Gastrocnemius medialis (tissue), 4 donors: ENCODE results near the gene MOCS3. TPM values are rescaled to one million over a fixed set of nuclear protein-coding genes. Genes with fewer than 3 reads are reported as not detected.

Experiments used
- ATAC-seq, 2 donors: fragments of 150-250 bp; one replicate each; pipeline ENCODE4 v1.9.1; 2016
- DNase-seq, 2 donors: peaks; one replicate each; pipeline ENCODE4 v3.0.0-alpha.2; 2019
- H3K27ac ChIP-seq, 4 donors: fragments of 200-600 bp; sonication (generic); 1 replicate in 1 of 4; 2 replicates in 3 of 4; pipeline ENCODE4 v1.5.1; 2016 to 2018; ENCODE audit warnings: mild to moderate bottlenecking in 2 of 4, moderate library complexity in 1 of 4
- H3K27me3 ChIP-seq, 3 donors: fragments of 200-600 bp; sonication (generic) in 2 of 3; 1 replicate in 1 of 3; 2 replicates in 2 of 3; pipeline versions ENCODE4 v1.5.1 to v1.6.0; 2016 to 2019; ENCODE audit warnings: mild to moderate bottlenecking in 1 of 3, moderate library complexity in 1 of 3
- H3K36me3 ChIP-seq, 2 donors: fragments of 200-600 bp; sonication (generic) in 1 of 2; one replicate each; pipeline ENCODE4 v1.5.1; 2017 to 2018
- H3K4me1 ChIP-seq, 2 donors: fragments of 200-600 bp; sonication (generic) in 1 of 2; one replicate each; pipeline ENCODE4 v1.5.1; 2016 to 2017; ENCODE audit warnings: mild to moderate bottlenecking in 2 of 2
- H3K4me3 ChIP-seq, 4 donors: fragments of 200-600 bp; sonication (generic) in 3 of 4; 1 replicate in 1 of 4; 2 replicates in 3 of 4; pipeline ENCODE4 v1.5.1; 2016 to 2019; ENCODE audit warnings: mild to moderate bottlenecking in 2 of 4
- H3K9me3 ChIP-seq, 3 donors: fragments of 200-600 bp; sonication (generic) in 2 of 3; 1 replicate in 1 of 3; 2 replicates in 2 of 3; pipeline ENCODE4 v1.5.1; 2016 to 2019
- CTCF ChIP-seq, 5 experiments: fragments of 450-650 bp in 3 of 5; fragments of 200-600 bp in 2 of 5; sonication (generic) in 2 of 5; IDR thresholded peaks in 4 of 5; conservative IDR thresholded peaks in 1 of 5; 1 replicate in 4 of 5; 2 replicates in 1 of 5; pipeline ENCODE4 v1.5.1; 2016 to 2019; ENCODE audit warnings: antibody characterized with exemption in 5 of 5, mild to moderate bottlenecking in 3 of 5, moderate library complexity in 3 of 5
- POLR2A ChIP-seq, 2 donors: fragments of 450-650 bp; IDR thresholded peaks; one replicate each; pipeline ENCODE4 v1.6.1; 2017; ENCODE audit warnings: antibody characterized with exemption in 2 of 2, mild to moderate bottlenecking in 2 of 2, moderate library complexity in 2 of 2
- in situ Hi-C, 4 donors: fragments of 200-750 bp; cut with MboI; loops; one replicate each; pipeline versions ENCODE4 v1.15.0 to v1.8.0; 2017; ENCODE audit warnings: low sequenced_read_pairs in 4 of 4
- intact Hi-C: fragments of 100-400 bp; cut with DNase I; formaldehyde crosslinking; loops from one replicate; pipeline ENCODE4 v1.15.1; 2023; ENCODE audit warnings: low total_unique reads
- total RNA-seq, 4 donors: library from RNA; depleted of rRNA; stranded (reverse); fragments of >200 nt; gene quantifications; one replicate each; pipeline versions ENCODE4 v1.1.0 to v1.2.3, GENCODE V29; 2016

MOCS3 gene
- total RNA-seq, 4 donors from 2014 or later = 3.1 to 5.7 (median 4.7) TPM

- H3K36me3 ChIP-seq = no peaks in the 10 kb centered on the region
- TF ChIP-seq POLR2A (IDR thresholded peaks at IDR 0.05) = no peak
- TF ChIP-seq CTCF (IDR thresholded peaks at IDR 0.05 in 4 of 5, conservative IDR thresholded peaks at IDR 0.05 in 1 of 5) = no peak
- H3K9me3 ChIP-seq = no peaks in the 10 kb centered on the region
- H3K27me3 ChIP-seq = no peaks in the 10 kb centered on the region
- in situ Hi-C loops = no loop called here
- ATAC-seq (peak; percentile 76 to 82), DNase-seq (no peak)
- peaks cover 70 to 81% of the 10 kb centered on the region in 2 donors for H3K4me1 ChIP-seq
- H3K4me3 ChIP-seq = no peak overlapping the region
- peak overlapping the region; percentile 22 to 68 (median 48) for H3K27ac ChIP-seq
- intact Hi-C loops = loop anchor here (5.0 kb wide), 1 partner anchor 39 kb away; the partner anchor contains the start of genes DPM1 and MOCS3
Measured at GRCh38 chr20:50918403-50918802, 40.2 kb upstream of the MOCS3 start.

- no peak for TF ChIP-seq CTCF (IDR thresholded peaks at IDR 0.05 in 4 of 5, conservative IDR thresholded peaks at IDR 0.05 in 1 of 5)
- TF ChIP-seq POLR2A (IDR thresholded peaks at IDR 0.05) = no peak
- peaks cover 69 to 82% of the 10 kb centered on the region in 2 donors for H3K4me1 ChIP-seq
- no peaks in the 10 kb centered on the region for H3K9me3 ChIP-seq
- H3K27me3 ChIP-seq = no peaks in the 10 kb centered on the region
- intact Hi-C loops = loop anchor here (5.0 kb wide), 1 partner anchor 38 kb away; the partner anchor contains the start of genes DPM1 and MOCS3
- ATAC-seq (peak; percentile 46), DNase-seq (peak in 1 of 2 donors; percentile 37)
- H3K4me3 ChIP-seq = no peak overlapping the region
- peak overlapping the region in 1 of 4 donors; percentile 2 for H3K27ac ChIP-seq
- in situ Hi-C loops = no loop called here
- H3K36me3 ChIP-seq = no peaks in the 10 kb centered on the region
Measured at GRCh38 chr20:50919567-50919966, 39.1 kb upstream of the MOCS3 start.

GRCh38 chr20:50920997-50921396 lies 37.6 kb upstream of the MOCS3 start:
- DNase-seq (no peak), ATAC-seq (no peak)
- no peak overlapping the region for H3K27ac ChIP-seq
- H3K36me3 ChIP-seq = no peaks in the 10 kb centered on the region
- in situ Hi-C loops = loop anchor here in 1 of 4 donors (10.0 kb wide), 1 partner anchor 126 kb away; the partner anchor contains the start of gene BCAS4
- intact Hi-C loops = no loop called here
- H3K4me1 ChIP-seq = peaks cover 68 to 72% of the 10 kb centered on the region in 2 donors
- TF ChIP-seq CTCF (IDR thresholded peaks at IDR 0.05 in 4 of 5, conservative IDR thresholded peaks at IDR 0.05 in 1 of 5) = no peak
- no peak for TF ChIP-seq POLR2A (IDR thresholded peaks at IDR 0.05)
- H3K9me3 ChIP-seq = no peaks in the 10 kb centered on the region
- H3K4me3 ChIP-seq = no peak overlapping the region
- H3K27me3 ChIP-seq = no peaks in the 10 kb centered on the region

- TF ChIP-seq CTCF (IDR thresholded peaks at IDR 0.05 in 4 of 5, conservative IDR thresholded peaks at IDR 0.05 in 1 of 5) = no peak
- no peak for TF ChIP-seq POLR2A (IDR thresholded peaks at IDR 0.05)
- in situ Hi-C loops = loop anchor here in 1 of 4 donors (10.0 kb wide), 1 partner anchor 127 kb away; the partner anchor contains the start of gene BCAS4
Measured at GRCh38 chr20:50921803-50922501, 36.7 kb upstream of the MOCS3 start.

More at GRCh38 chr20:50921803-50922501, 36.7 kb upstream of the MOCS3 start:
- ATAC-seq (no peak), DNase-seq (no peak)
- H3K9me3 ChIP-seq = no peaks in the 10 kb centered on the region
- no peak overlapping the region for H3K4me3 ChIP-seq
- H3K36me3 ChIP-seq = no peaks in the 10 kb centered on the region
- H3K4me1 ChIP-seq = peaks cover 58 to 72% of the 10 kb centered on the region in 2 donors
- no peaks in the 10 kb centered on the region for H3K27me3 ChIP-seq
- intact Hi-C loops = no loop called here
- no peak overlapping the region for H3K27ac ChIP-seq
